ENCODE results near the gene PRLR. TPM values are rescaled to one million over a fixed set of nuclear protein-coding genes. Genes with fewer than 3 reads are reported as not detected.

The PRLR gene
- total RNA-seq, 4 donors from 2014 or later, result 0.10 to 0.65 (median 0.39) TPM

DNA sequence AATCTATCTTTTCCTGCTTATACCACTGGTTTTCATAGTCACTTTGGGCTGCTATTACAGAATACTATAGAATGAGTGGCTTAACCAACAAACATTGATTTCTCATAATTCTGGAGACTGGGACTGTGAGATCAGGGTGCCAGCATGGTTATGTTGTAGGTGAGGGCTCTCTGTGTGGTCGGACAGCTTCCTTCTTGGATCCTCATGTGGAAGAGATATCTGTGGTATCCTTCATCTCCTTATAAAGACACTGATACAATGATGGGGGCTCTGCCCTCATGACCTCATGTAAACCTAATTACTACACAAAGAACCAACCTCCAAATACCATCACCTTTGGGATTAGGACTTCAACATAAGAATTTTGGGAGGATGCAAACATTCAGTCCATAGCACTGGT, 13.9 kb upstream of the PRLR start:
- no peaks in the 10 kb centered on the region for H3K27me3 ChIP-seq
- no peaks in the 10 kb centered on the region for H3K36me3 ChIP-seq
- ATAC-seq, result no peak
- H3K4me1 ChIP-seq, result no peaks in the 10 kb centered on the region
- intact Hi-C loops (cut with DNase I; ENCODE audit: low total_unique reads) (no loop called here), in situ Hi-C loops (cut with MboI; ENCODE audit: low sequenced_read_pairs in 4 of 4) (no loop called here)
- no peak overlapping the region for H3K27ac ChIP-seq
- no peaks in the 10 kb centered on the region for H3K9me3 ChIP-seq
- H3K4me3 ChIP-seq, result no peak overlapping the region
- TF ChIP-seq CTCF (IDR thresholded peaks at IDR 0.05 in 4 of 5, conservative IDR thresholded peaks at IDR 0.05 in 1 of 5) (no peak), POLR2A (IDR thresholded peaks at IDR 0.05) (no peak)
- DNase-seq, result no peak

DNA sequence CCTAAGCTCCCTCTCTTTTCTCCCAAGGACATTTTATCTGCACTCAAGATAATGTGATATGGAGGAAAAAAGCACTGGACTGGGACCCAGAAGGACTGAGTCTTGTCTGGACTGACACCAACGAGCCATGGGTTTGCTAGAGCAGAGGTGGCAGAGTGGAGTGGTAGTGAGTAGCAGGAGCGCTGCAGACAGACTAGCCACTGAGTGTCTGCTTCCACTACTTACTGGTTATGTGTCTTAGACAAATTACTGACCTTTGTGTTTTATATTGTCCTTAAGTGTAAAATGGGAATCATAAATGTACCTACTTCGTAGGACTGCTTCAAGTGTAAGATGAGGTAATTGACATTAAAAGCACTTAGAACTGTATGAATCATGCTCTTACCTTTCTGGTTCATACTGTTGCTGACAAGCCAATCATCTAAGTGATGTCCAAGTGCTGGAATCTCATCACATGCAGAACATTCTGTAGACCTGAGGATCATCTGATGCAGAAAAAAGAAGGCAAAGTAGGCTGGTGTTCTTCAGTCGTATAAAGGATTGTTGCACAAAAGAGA, 12.5 kb upstream of the PRLR start:
- Histone ChIP-seq H3K4me1 (no peaks in the 10 kb centered on the region), H3K4me3 (no peak overlapping the region), H3K27me3 (no peaks in the 10 kb centered on the region), H3K9me3 (no peaks in the 10 kb centered on the region), H3K27ac (no peak overlapping the region), H3K36me3 (no peaks in the 10 kb centered on the region)
- no peak for DNase-seq
- no peak for ATAC-seq
- no peak for TF ChIP-seq CTCF (IDR thresholded peaks at IDR 0.05 in 4 of 5, conservative IDR thresholded peaks at IDR 0.05 in 1 of 5)
- no peak for TF ChIP-seq POLR2A (IDR thresholded peaks at IDR 0.05)
- intact Hi-C loops (cut with DNase I; ENCODE audit: low total_unique reads) (no loop called here), in situ Hi-C loops (cut with MboI; ENCODE audit: low sequenced_read_pairs in 4 of 4) (no loop called here)

DNA sequence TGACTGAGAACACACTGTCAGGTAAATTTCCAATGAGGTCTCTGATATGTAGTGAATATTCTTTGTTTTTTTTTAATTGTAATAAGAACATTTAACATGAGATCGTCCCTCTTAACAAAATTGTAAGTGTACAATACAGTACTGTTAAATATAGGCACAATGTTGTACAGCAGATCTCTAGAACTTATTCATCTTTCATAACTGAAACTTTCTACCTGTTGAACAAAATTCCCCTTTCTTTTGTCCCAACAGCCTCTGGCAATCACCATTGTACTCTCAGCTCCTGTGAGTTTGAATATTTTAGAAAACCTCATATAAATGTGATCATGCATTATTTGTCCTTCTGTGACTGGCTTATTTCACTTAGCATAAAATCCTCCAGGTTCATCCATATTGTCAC, 10.6 kb upstream of the PRLR start:
- in situ Hi-C loops (cut with MboI; ENCODE audit: low sequenced_read_pairs in 4 of 4) (no loop called here), intact Hi-C loops (cut with DNase I; ENCODE audit: low total_unique reads) (loop anchor here (1.0 kb wide), 1 partner anchor 20 kb away; no protein-coding TSS in a partner anchor)
- ATAC-seq (no peak), DNase-seq (no peak)
- no peaks in the 10 kb centered on the region for H3K4me1 ChIP-seq
- TF ChIP-seq POLR2A (IDR thresholded peaks at IDR 0.05) (no peak), CTCF (IDR thresholded peaks at IDR 0.05 in 4 of 5, conservative IDR thresholded peaks at IDR 0.05 in 1 of 5) (no peak)
- no peak overlapping the region for H3K4me3 ChIP-seq
- no peak overlapping the region for H3K27ac ChIP-seq
- no peaks in the 10 kb centered on the region for H3K9me3 ChIP-seq
- H3K36me3 ChIP-seq, result no peaks in the 10 kb centered on the region
- no peaks in the 10 kb centered on the region for H3K27me3 ChIP-seq

GRCh38 chr5:35239911-35240610, 9.8 kb upstream of the PRLR start:
- in situ Hi-C loops (cut with MboI; ENCODE audit: low sequenced_read_pairs in 4 of 4), result no loop called here
- intact Hi-C loops (cut with DNase I; ENCODE audit: low total_unique reads), result no loop called here
- H3K27ac ChIP-seq, result no peak overlapping the region
- no peak for TF ChIP-seq CTCF (IDR thresholded peaks at IDR 0.05 in 4 of 5, conservative IDR thresholded peaks at IDR 0.05 in 1 of 5)
- no peak for TF ChIP-seq POLR2A (IDR thresholded peaks at IDR 0.05)
- no peak overlapping the region for H3K4me3 ChIP-seq
- H3K27me3 ChIP-seq, result no peaks in the 10 kb centered on the region
- H3K9me3 ChIP-seq, result no peaks in the 10 kb centered on the region
- ATAC-seq (no peak), DNase-seq (no peak)
- H3K4me1 ChIP-seq, result no peaks in the 10 kb centered on the region
- H3K36me3 ChIP-seq, result no peaks in the 10 kb centered on the region

All from gastrocnemius medialis (tissue), 4 donors.